NCI-H2107 (cell line): ENCODE data around the gene CBS.
"Not testable (repeated sequence)": the region's sequence is repeated elsewhere in the genome, so short reads cannot be mapped to it uniquely, and the experiment has no call there.

Experiments
- DNase-seq: peaks from one replicate; lab custom pipeline; 2025; lab: John Stamatoyannopoulos, UW

The CBS gene

DNA sequence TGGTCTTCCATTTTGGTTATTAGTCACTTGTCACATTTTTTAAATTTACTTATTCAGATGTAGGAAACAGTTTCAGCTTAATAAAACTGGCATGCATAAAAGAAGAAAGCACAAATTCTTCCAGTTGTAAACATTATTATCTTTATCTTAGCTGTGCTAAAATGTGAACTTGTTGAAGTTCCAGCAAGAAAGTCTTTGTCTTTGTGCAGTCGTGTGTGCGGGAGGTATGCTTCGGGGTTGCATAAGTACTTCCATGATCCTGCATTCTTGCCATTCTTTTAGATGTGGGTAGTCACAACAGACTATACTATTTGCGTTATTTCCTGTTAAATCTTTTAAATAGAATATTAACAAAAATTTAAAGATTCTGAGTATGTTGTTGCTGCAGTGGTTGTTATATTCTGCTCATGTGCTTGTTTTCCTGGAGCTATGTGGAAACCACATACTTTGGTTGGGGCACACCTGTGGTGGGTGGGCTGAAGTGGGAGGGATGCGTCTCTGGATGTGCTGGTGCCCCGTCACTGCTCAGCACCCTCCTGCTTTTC lies 49.9 kb downstream of the CBS start:
- no peak for DNase-seq

DNA sequence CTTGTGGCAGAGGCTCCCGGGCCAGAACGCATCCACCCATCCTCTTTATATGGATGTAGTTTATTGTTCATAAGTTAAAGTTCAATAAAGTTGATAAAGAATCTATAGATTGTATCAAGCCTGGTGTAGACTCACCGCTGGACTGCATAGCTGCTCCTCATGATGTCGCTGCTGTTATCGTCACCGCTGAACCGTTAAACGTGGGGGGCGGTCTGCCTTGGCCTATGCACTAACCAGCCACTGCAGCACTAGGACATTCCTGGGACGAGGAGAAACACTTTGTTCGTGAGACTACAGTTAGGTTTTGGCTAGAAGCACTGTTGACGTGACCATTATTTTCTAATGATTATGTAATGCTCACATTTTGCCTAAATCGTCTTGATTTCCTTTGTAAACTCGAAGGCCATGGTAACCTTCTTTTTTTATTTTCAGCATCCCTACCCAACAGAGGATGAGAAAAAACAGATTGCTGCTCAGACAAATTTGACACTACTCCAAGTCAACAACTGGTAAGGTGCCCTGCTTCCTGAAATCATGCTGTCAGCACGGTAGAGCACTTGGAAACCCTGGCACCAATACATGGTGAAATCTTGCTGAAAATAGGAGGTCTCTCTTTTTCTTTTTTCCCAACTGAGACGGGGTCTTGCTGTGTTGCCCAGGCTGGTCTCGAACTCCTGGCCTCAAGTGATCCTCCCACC lies 51.0 kb downstream of the CBS start:
- DNase-seq, result no peak

DNA sequence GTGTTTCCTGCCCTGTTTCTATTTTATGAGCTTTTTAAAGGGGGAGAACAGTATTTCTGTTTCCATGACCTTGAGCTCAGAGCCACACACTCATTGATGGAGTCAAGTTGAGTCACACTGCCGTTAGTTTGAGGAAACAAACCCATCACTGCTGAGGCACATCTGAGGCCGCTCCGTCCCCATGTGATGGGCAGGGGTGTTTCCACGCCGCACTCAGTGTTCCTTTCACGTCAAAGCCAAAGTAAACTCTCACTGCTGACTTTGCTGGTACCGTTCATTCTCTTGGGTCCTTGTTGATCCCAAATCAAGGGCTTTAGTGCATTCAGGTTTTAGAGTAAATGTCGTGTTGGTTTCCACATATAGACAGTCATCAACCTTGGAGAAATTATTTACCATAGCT lies 52.5 kb downstream of the CBS start:
- no peak for DNase-seq

DNA sequence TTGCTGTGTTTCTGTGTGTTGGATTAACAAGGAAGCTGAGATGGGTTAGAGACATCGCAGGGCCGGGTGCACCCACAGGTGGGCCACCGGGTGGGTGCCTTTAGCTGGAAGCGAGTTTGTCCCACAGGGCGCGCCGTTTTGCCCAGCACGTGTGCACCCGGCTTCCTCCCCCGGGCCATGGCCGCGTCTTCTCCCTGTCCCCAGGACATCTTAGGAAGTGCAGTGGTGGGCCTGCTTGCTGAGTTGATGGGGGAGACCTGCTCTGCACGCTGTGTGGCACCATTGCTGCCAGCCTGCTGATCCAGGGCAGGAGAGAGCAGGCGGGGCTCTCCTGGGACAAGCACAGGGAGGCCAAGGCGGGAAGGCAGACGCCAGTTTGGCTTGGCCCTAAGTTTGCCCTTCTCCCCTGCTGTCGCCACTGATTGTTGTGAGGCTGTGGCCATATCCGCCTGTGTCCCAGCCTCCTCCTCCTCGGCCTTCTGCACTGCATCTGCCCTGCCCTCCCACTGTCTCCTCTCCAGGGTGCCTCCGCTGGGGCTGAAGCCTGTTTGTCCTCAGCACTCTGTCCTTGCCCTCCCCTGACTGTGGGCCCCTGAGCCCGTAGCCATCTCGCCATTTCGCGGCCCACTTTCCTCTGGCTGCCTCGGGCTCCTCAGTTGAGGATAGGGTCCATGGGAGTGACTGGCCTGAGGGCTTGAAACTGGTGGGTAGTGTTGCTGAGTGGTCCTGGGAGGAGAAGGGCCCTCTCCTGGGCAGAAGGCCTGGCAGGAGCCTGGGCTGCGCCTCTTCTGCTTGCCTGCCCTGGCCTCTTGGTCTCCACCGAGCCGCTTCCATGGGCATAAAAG lies 53.7 kb downstream of the CBS start:
- DNase-seq, result no peak

DNA sequence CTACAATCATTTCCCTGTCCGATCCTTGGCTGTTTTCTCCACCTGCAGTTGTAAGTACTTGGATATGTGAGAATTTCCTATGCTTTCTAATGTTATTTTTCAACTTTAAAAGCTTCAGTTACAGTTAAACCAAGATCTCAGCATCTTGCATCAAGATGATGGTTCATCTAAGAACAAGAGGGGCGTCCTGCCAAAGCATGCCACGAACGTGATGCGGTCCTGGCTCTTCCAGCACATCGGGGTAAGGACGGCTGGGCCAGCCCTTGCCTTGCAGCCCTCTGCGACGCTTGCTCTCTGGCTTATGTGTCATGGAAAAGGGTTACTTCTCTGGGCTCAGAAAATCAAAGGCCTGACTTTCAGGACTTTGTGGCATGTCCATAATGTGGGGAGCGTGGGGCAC lies 54.4 kb downstream of the CBS start:
- DNase-seq, result no peak

DNA sequence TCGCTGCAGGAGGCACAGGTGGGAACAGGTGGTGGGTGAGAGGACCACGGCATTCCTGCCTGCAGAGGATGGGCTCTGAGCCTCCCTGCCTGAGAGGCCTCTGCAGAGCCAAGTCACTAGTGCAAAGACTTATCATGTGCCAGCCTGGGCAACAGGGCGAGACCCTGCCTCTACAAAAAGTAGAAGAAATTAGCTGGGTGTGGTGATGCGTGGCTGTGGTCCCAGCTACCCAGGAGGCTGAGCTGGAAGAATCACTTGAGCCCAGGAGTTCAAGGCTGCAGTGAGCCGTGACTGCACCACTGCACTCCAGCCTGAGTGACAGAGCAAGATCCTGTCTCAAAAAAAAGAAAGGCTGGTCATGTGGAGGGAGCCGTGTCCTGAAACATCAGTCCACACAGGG lies 54.9 kb downstream of the CBS start:
- no peak for DNase-seq

DNA sequence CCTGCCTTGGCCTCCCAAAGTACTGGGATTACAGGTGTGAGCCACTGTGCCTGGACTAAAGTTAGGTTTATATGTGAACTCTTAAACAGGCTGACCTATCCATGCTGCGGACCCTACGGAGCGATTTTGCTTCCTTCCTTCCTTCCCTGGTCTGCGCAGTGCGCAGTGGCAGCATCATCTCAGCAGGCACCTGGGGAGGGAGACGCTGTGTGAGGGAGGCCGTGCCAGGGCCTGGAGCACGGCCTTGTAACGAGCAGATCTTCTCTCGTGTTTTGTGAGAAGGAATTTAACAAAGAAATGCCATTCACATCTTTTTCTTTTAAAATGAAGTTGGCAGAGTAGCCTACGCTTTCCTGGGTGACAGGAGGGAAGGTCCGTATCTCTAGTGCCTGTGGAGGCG lies 55.5 kb downstream of the CBS start:
- no peak for DNase-seq

DNA sequence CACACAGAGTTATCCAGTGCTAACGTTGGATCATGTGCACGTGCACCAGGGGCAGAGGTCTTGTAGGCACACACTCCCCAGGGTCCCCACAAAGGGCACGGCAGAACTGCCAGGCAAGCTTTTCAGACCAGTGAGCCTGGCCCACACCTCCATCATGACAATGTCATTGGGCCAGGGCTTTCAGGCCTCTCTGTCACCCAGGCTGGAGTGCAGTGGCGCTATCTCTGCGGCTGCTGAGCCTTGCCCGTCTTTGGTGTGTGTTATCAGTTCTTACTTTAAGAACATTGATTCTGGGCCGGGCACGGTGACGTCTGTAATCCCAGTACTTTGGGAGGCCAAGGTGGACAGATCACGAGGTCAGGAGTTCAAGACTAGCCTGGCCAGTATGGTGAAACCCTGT lies 57.1 kb downstream of the CBS start:
- DNase-seq, result no peak

DNA sequence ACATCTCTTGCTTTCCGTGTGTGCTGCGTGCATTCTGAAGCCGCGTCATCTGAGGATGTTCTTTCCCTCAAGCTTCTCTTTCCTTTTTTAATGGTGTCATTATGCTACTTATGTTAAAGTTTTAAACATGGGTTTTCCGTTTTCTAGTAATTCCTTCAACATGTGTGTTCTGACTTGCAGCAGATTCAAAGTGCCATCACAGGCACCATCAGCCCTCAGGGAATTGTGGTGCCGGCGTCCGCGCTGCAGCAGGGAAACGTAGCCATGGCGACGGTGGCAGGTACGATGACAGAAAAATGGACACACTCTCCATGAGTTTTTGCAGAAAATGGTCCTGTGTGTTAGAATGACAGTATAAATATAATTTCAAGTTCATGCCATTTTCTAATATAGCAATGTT lies 58.9 kb downstream of the CBS start:
- DNase-seq, result no peak

DNA sequence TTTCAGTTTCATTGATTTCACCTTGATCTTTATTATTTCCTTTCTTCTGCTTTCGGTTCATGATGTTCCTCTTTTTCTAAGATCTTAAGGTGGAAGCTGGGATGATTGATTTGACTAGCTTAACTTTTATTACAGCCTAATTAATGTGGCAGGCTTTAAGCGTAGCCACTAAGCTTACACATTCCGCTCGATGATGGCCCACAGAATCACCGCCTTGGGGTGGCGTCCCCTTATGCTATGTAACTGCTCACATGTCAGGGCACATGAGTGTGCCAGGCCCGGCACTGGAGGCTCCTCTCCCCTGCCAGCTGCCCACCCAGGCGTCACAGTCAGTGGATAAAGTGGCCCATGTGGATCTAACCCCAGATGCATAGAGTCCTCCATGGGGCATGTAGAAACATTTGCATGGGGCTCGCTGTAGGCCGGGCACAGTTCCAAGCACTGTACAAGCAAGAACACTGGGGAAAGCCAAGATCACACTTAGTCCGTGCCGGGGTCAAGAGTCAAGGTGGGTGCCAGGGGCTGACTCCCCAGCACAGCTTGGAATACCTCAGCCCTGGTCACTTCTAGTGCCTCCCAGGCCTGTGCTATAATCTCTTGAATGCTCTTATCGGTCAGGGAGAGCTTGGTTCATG lies 59.6 kb downstream of the CBS start:
- DNase-seq, result no peak

DNA sequence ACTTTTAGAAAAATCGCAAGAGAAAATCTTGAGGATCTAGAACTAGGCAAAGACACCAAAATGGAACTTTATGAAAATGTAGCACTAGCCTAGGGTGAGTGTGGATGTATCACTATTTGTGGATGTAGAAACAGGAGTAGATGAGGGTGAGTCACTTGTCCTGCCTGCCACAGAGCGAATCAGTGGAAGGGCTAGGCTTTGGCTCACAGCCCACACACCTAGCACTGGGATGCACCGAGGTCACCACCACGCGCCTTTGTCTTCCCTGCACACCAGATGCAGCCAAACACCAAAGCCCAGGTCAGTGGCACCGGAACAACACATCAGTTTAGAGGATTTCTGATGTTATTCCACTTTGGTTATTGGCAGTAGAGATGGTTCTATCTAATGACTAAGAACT lies 63.0 kb downstream of the CBS start:
- DNase-seq, result no peak

DNA sequence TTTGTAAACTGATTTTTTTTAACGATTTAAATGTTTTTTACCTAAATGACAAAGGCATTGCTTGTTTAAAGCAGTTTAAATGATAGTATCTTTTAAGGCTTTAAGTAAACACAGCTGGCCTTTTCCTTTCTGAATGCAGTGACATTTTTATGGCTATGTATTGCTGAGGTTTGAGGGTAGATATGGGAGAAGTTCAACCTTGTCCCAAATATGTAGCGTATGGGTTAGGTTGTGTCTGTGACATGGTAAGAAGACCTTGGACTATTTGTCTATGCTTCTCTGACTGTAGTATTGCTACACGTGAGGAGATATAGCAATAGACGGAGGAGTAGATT lies 68.8 kb downstream of the CBS start:
- no peak for DNase-seq

DNA sequence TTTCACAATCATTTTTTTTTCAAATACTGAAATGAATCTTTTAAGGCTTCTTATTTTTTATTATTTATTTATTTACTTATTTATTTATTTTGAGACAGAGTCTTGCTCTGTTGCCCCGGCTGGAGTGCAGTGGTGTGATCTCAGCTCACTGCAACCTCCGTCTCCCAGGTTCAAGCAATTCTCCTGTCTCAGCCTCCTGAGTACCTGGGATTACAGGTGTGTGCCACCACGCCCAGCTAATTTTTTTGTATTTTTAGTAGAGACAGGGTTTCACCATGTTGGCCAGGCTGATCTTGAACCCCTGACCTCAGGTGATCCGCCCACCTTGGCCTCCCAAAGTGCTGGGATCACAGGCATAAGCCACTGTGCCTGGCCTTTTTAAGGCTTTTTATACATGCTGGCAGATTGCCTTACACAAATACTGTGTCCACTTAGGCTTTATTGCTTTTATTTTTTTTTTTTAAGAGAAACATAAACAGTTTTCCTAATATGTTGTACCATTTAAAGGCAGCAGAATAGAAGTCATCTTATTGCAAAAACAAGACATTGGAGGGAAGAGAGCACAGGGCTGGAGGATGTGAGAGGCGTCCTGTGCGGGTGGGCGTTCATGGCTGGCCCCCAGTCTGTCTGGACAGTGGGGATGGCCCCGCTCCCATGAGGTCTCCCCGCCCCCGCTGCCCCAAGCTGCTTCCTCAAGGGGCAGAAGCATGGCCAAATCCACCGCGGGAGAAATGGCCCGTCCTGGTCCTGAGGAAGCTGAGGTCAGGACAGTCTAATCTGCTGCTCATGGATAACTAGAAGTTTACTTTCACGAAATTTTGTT lies 69.4 kb downstream of the CBS start:
- not testable (repeated sequence) for DNase-seq

DNA sequence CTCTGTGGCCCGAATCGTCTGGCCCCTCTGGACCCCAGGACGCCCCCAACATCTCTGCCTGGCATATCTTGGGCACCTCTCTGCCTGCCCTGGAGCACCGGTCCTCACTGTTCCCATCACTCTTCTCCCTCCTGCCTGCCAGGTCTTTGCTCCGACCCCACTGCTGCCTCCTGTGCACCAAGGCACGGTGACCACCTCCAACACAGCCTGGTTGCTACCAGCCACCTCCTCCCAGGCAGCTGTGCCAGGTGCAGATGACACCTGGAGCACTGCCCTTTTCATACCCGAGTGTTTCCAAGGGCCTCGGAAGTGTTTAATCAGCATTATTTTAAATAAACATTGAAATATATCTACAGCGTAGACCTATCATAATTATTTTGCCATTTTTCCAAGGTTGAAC lies 70.0 kb downstream of the CBS start:
- no peak for DNase-seq

DNA sequence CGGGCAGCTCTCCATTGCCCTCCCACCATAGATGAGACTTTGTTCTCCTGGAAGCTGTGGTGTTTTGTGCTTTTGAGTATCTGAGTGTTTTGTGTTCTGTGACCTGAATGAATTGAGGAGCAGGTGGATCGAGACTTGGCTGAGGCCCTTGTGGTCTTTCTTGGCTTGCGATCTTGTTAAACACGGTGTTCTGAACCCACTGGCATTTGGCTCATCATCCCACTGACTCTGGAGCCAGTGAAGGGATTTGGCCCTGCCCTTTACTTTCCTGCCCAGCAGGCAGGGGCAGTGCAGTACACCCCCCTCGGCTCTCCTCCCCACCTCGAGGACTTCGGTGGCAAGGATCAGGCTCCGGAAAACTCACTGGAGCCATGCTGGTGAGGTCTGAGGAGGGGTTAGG lies 70.7 kb downstream of the CBS start:
- no peak for DNase-seq
